Measurements from ENCODE around the gene RASSF3.

DNA sequence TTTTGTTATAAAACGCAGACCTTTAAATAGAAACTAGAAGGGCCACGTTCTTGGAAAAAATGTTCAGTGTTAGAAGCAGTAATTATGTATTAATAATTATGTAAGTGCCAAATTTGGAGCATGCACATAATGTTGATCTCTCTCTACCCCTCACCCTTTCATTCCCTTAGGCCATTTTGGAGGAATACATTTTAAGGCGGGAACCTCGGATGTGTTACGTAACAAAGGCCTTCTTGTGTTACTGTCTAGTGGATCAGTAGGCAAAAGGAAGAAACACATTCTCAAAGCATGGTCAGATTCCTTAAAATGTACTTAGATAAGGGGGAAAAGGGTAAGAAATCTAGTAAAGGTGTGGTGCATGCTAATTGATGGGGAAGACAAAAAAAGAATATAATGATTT, 52.7 kb downstream of the RASSF3 start:
- TF ChIP-seq, protein P1, sequence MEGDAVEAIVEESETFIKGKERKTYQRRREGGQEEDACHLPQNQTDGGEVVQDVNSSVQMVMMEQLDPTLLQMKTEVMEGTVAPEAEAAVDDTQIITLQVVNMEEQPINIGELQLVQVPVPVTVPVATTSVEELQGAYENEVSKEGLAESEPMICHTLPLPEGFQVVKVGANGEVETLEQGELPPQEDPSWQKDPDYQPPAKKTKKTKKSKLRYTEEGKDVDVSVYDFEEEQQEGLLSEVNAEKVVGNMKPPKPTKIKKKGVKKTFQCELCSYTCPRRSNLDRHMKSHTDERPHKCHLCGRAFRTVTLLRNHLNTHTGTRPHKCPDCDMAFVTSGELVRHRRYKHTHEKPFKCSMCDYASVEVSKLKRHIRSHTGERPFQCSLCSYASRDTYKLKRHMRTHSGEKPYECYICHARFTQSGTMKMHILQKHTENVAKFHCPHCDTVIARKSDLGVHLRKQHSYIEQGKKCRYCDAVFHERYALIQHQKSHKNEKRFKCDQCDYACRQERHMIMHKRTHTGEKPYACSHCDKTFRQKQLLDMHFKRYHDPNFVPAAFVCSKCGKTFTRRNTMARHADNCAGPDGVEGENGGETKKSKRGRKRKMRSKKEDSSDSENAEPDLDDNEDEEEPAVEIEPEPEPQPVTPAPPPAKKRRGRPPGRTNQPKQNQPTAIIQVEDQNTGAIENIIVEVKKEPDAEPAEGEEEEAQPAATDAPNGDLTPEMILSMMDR (conservative IDR thresholded peaks at IDR 0.05; ENCODE audit: low read depth in 2 of 2), result no peak
- TF ChIP-seq EZH2 (IDR thresholded peaks at IDR 0.05; ENCODE audit: low read depth, unreplicated experiment) (no peak), EZH2phosphoT487 (IDR thresholded peaks at IDR 0.05; ENCODE audit: unreplicated experiment) (no peak)
